Measurements from ENCODE around the gene SF1. TPM values are rescaled to one million over a fixed set of nuclear protein-coding genes. Genes with fewer than 3 reads are reported as not detected.
A peak's percentile ranks its signal among the peaks of the same experiment; 100 is the strongest.

SF1 gene
- total and polyA plus RNA-seq, 9 of the 15 experiments (the other 6 are each of a cell fraction or from before 2014, with no cell fraction given), result 13.1 to 334 (median 111) TPM

- TF ChIP-seq CEBPG (CRISPR knock-in tag; IDR thresholded peaks at IDR 0.05), result no peak; the same call in 1 of the 2 replicates
- TF ChIP-seq CEBPG (tag; conservative IDR thresholded peaks at IDR 0.05 in 1 of 2, IDR thresholded peaks at IDR 0.05 in 1 of 2), result no peak
- TF ChIP-seq ELK1 (CRISPR knock-in tag; IDR thresholded peaks at IDR 0.05), result no peak
- no peak for TF ChIP-seq ZNF785 (CRISPR knock-in tag; IDR thresholded peaks at IDR 0.05)
- TF ChIP-seq CBX1 (IDR thresholded peaks at IDR 0.05; ENCODE audit: low read depth), result peak; percentile 95
- peak; percentile 94 for TF ChIP-seq CHD4 (IDR thresholded peaks at IDR 0.05; ENCODE audit: insufficient read depth, insufficient replicate concordance, low read depth, low read length, poor library complexity, severe bottlenecking)
- TF ChIP-seq ZNF384 (IDR thresholded peaks at IDR 0.05; ENCODE audit: low read depth, low read length), result 0 out of 2 replicates have a peak, but pooled peaks have one; percentile 12
- TF ChIP-seq CTBP1 (IDR thresholded peaks at IDR 0.05; ENCODE audit: borderline replicate concordance), result peak; percentile 57
- peak; percentile 3 for TF ChIP-seq NCOA4 (IDR thresholded peaks at IDR 0.05; ENCODE audit: partially characterized antibody)
- no peak for TF ChIP-seq ZNF140 (CRISPR knock-in tag; IDR thresholded peaks at IDR 0.05)
- no peak for TF ChIP-seq CBFA2T3 (IDR thresholded peaks at IDR 0.05)
- TF ChIP-seq ETV1 (tag; conservative IDR thresholded peaks at IDR 0.05; ENCODE audit: low read depth), result no peak
- TF ChIP-seq ZFP1 (CRISPR knock-in tag; IDR thresholded peaks at IDR 0.05), result no peak
- TF ChIP-seq MAX (CRISPR knock-in tag; IDR thresholded peaks at IDR 0.05), result peak; percentile 91
- TF ChIP-seq ZNF740 (CRISPR knock-in tag; IDR thresholded peaks at IDR 0.05), result peak; percentile 79
- TF ChIP-seq ZNF740 (tag; IDR thresholded peaks at IDR 0.05), result no peak
- TF ChIP-seq OTX1 (CRISPR knock-in tag; IDR thresholded peaks at IDR 0.05), result no peak
- TF ChIP-seq ETV5 (CRISPR knock-in tag; IDR thresholded peaks at IDR 0.05; ENCODE audit: low read depth), result no peak
- no peak for TF ChIP-seq TCF15 (CRISPR knock-in tag; IDR thresholded peaks at IDR 0.05)
- TF ChIP-seq E2F1 (CRISPR knock-in tag; IDR thresholded peaks at IDR 0.05), result no peak
- TF ChIP-seq POLR2H (tag; IDR thresholded peaks at IDR 0.05; ENCODE audit: low read depth), result no peak
- peak; percentile 65 for TF ChIP-seq ZFX (CRISPR knock-in tag; IDR thresholded peaks at IDR 0.05)
- TF ChIP-seq JUNB (CRISPR knock-in tag; conservative IDR thresholded peaks at IDR 0.05), result no peak
- no peak for TF ChIP-seq TEAD2 (tag; IDR thresholded peaks at IDR 0.05)
- TF ChIP-seq ARNT (IDR thresholded peaks at IDR 0.05), result no peak
Measured at GRCh38 chr11:64743591-64744543, 34.5 kb downstream of the SF1 start, which contains the start of gene RASGRP2 (continued).

Data from K562 (cell line).